GM12891 (cell line): ENCODE results near the gene NEK11.

ENCODE experiments used
- POLR2A ChIP-seq: IDR thresholded peaks from 2 replicates; pipeline ENCODE4 v1.6.1; 2011; ENCODE audit warnings: low read depth, low read length, control low read depth
- TAF1 ChIP-seq: IDR thresholded peaks from 2 replicates; pipeline ENCODE4 v1.6.1; 2011; ENCODE audit warnings: low read depth, low read length, control low read depth

- TF ChIP-seq POLR2A: no peak
- no peak for TF ChIP-seq TAF1
Measured at GRCh38 chr3:131109156-131109555, 82.5 kb downstream of the NEK11 start.
